Gastroesophageal sphincter (tissue), 3 donors: ENCODE results near the gene TNFRSF1A.

Source experiments
- CTCF ChIP-seq, 4 experiments: fragments of 200-600 bp in 2 of 4; fragments of 450-650 bp in 2 of 4; sonication (generic) in 1 of 4; IDR thresholded peaks; one replicate each; pipeline ENCODE4 v1.5.1; 2017 to 2019; ENCODE audit warnings: antibody characterized with exemption in 4 of 4, mild to moderate bottlenecking in 2 of 4, moderate library complexity in 2 of 4
- EP300 ChIP-seq: sonication (generic); formaldehyde crosslinking; IDR thresholded peaks from one replicate; pipeline ENCODE4 v1.6.1; 2017; ENCODE audit warnings: antibody characterized with exemption, mild to moderate bottlenecking
- POLR2AphosphoS5 ChIP-seq: sonication (generic); formaldehyde crosslinking; IDR thresholded peaks from one replicate; pipeline ENCODE4 v1.6.1; 2017; ENCODE audit warnings: antibody characterized with exemption

- no peak for TF ChIP-seq CTCF (IDR thresholded peaks at IDR 0.05)
- no peak for TF ChIP-seq POLR2AphosphoS5
- TF ChIP-seq EP300: no peak
Measured at GRCh38 chr12:6311822-6312528, 29.9 kb downstream of the TNFRSF1A start.
